ENCODE measurements around the gene HNRNPA1L2. TPM values are rescaled to one million over a fixed set of nuclear protein-coding genes. Genes with fewer than 3 reads are reported as not detected.

Gene HNRNPA1L2
- total and polyA plus RNA-seq, 2 of the 8 experiments (the other 6 are each of a cell fraction or from before 2014, with no cell fraction given): 3.7 to 8.9 TPM

DNA sequence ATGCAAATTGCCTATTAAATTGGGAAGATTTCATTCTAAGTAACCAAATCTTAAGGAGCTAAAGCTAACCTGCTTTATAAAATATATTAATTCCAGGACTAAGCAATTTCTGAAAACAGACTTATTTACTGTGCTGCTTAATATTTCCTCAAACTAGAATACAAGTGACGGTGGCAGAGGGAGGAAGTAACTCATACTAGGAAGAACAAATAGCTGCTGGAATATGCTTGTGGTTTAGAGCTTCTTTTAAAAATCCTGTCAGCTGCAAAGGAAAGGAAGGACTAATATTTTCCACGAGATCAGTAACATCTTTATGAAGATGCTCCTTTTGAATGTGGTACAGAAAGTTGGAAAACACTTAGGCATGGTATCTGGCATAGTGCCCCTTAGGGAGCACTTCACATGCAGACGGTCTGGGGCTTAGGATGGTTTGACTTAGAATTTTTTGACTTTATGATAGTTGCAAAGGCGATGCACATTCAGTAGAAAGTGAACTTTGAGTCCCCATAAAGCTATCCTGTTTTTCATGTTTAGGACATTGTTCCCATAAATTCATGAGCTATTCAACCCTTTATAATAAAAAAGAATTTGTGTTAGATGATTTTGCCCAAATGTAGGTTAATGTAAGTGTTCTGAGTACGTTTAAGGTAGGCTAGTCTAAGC is 3.4 kb upstream of the HNRNPA1L2 start:
- Histone ChIP-seq H3K27ac (ENCODE audit: low read depth, low read length) (no peak overlapping the region), H2BK15ac (ENCODE audit: low read length) (no peak overlapping the region), H3K9ac (replicated peaks in 1 of 4; ENCODE audit: extremely low read depth in 1 of 4, low read depth in 3 of 4, low read length in 3 of 4) (no peak overlapping the region), H3K79me2 (ENCODE audit: control insufficient read depth in 1 of 2, insufficient read depth in 2 of 2, low read length in 2 of 2) (no peaks in the 10 kb centered on the region), H3K56ac (replicated peaks; ENCODE audit: insufficient read length, low read depth, low read length) (no peak overlapping the region), H2AFZ (ENCODE audit: low read length) (no peak overlapping the region), H2BK20ac (ENCODE audit: low read length) (no peak overlapping the region), H2BK12ac (ENCODE audit: low read depth, low read length) (no peak overlapping the region), H3K4me2 (ENCODE audit: insufficient read depth in 1 of 2, low read depth in 2 of 2, low read length in 2 of 2) (no peak overlapping the region), H4K20me1 (replicated peaks in 1 of 2; ENCODE audit: control insufficient read depth in 1 of 2, insufficient read depth in 2 of 2, low read length in 2 of 2) (no peaks in the 10 kb centered on the region), H3K18ac (ENCODE audit: extremely low read depth, low read length) (no peak overlapping the region), H3K4ac (replicated peaks; ENCODE audit: insufficient read length, low read depth, low read length) (no peak overlapping the region), H3K9me3 (ENCODE audit: insufficient read depth in 2 of 2, low read depth in 1 of 2, low read length in 1 of 2) (no peaks in the 10 kb centered on the region), H3K4me1 (replicated peaks in 1 of 4; ENCODE audit: control insufficient read depth in 3 of 4, insufficient read depth in 4 of 4, low read length in 3 of 4) (no peaks in the 10 kb centered on the region), H3K23ac (ENCODE audit: insufficient read length) (no peak overlapping the region), H4K91ac (replicated peaks; ENCODE audit: insufficient read length, low read length) (no peak overlapping the region), H2BK5ac (ENCODE audit: low read depth, low read length) (no peak overlapping the region), H3K79me1 (ENCODE audit: low read depth, low read length) (no peaks in the 10 kb centered on the region), H3K14ac (ENCODE audit: insufficient read length) (no peak overlapping the region), H3K23me2 (ENCODE audit: low read depth, low read length) (no peaks in the 10 kb centered on the region), H4K5ac (ENCODE audit: insufficient read length, low read depth, low read length) (no peak overlapping the region), H3K4me3 (ENCODE audit: extremely low read depth in 1 of 4, insufficient read depth in 2 of 4, low read depth in 3 of 4, low read length in 4 of 4) (no peak overlapping the region), H2AK5ac (ENCODE audit: low read depth, low read length) (no peak overlapping the region), H3K36me3 (ENCODE audit: control insufficient read depth in 2 of 4, insufficient read depth in 4 of 4, low read length in 3 of 4) (peaks cover 0 to 2% (median under 1%) of the 10 kb centered on the region in 4 experiments; a peak in 1 of 8 replicates), H4K8ac (ENCODE audit: extremely low read depth, insufficient read depth, low read length) (no peak overlapping the region), H2BK120ac (replicated peaks; ENCODE audit: low read depth, low read length) (no peak overlapping the region), H3K27me3 (replicated peaks in 1 of 4; ENCODE audit: control insufficient read depth in 3 of 4, extremely low read depth in 1 of 4, insufficient read depth in 3 of 4, low read length in 3 of 4) (no peaks in the 10 kb centered on the region)
- WGBS, 2 experiments (ENCODE audit: extremely low coverage in 1 of 2, insufficient coverage in 1 of 2, insufficient read length in 1 of 2, insufficient replicate concordance in 2 of 2, low coverage in 1 of 2, low lambda C conversion rate in 2 of 2, missing lambda C conversion rate in 1 of 2): 82% methylated on average over 5 of the region's 5 CpGs; no CpG with 5 or more reads in 1 of the 2 experiments
- TF ChIP-seq, protein P1, sequence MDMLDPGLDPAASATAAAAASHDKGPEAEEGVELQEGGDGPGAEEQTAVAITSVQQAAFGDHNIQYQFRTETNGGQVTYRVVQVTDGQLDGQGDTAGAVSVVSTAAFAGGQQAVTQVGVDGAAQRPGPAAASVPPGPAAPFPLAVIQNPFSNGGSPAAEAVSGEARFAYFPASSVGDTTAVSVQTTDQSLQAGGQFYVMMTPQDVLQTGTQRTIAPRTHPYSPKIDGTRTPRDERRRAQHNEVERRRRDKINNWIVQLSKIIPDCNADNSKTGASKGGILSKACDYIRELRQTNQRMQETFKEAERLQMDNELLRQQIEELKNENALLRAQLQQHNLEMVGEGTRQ (IDR thresholded peaks at IDR 0.05; ENCODE audit: low read length): no peak
- TF ChIP-seq MAFK (IDR thresholded peaks at IDR 0.05; ENCODE audit: low read depth, low read length) (no peak), SIX5 (IDR thresholded peaks at IDR 0.05; ENCODE audit: low read depth, low read length) (no peak), SUZ12 (IDR thresholded peaks at IDR 0.05; ENCODE audit: low read length) (no peak), FOSL1 (IDR thresholded peaks at IDR 0.05; ENCODE audit: insufficient read depth, low read depth, low read length) (no peak), RNF2 (IDR thresholded peaks at IDR 0.05; ENCODE audit: borderline replicate concordance, low read depth, low read length, missing control alignments, poor library complexity, severe bottlenecking) (no peak), ASH2L (IDR thresholded peaks at IDR 0.05; ENCODE audit: low read length) (no peak), BRCA1 (IDR thresholded peaks at IDR 0.05; ENCODE audit: low read depth, low read length) (no peak)
- FAIRE-seq: no peak
- POLR2A ChIA-PET (ENCODE audit: partially characterized antibody): interaction anchor here (0.6 to 2.2 kb wide), 3 partner anchors 14 to 513 kb away, joined by 3 to 25 read pairs (median 4); partner anchors contain the start of gene SUGT1
- CTCF ChIA-PET (ENCODE audit: partially characterized antibody): interaction anchor here (0.7 to 1.8 kb wide), 5 partner anchors 9 to 207 kb away, joined by 3 to 8 read pairs (median 3); partner anchors contain the start of gene SUGT1
- no peak for DNase-seq (ENCODE audit: low read depth in 1 of 2, low spot score in 2 of 2)

Measured in H1 (cell line).